H1 (cell line): ENCODE data around the gene ADIPOR2.
"Not testable (repeated sequence)": the region's sequence is repeated elsewhere in the genome, so short reads cannot be mapped to it uniquely, and the experiment has no call there.

ENCODE experiments used
- CEBPB ChIP-seq: IDR thresholded peaks from 2 replicates; pipeline ENCODE4 v1.6.1; 2012; ENCODE audit warnings: low read depth, low read length
- CTBP2 ChIP-seq: IDR thresholded peaks from 2 replicates; pipeline ENCODE4 v1.7.0; 2011; ENCODE audit warnings: borderline replicate concordance, mild to moderate bottlenecking, moderate library complexity, mixed read lengths, low read length; ENCODE audit not compliant: insufficient read depth, insufficient read length
- EP300 ChIP-seq, 2 experiments: IDR thresholded peaks; 1 replicate in 1 of 2; 2 replicates in 1 of 2; pipeline ENCODE4 v1.6.1; 2011 to 2012; ENCODE audit warnings: low read depth in 2 of 2, low read length in 2 of 2, mild to moderate bottlenecking in 2 of 2, borderline replicate concordance in 1 of 2, inconsistent platforms in 1 of 2, moderate library complexity in 1 of 2
- EZH2 ChIP-seq: fragments of 200-600 bp; sonication (generic); IDR thresholded peaks from 2 replicates; pipeline ENCODE4 v1.7.1; 2012; ENCODE audit warnings: low read depth, mild to moderate bottlenecking, moderate library complexity, low read length, inconsistent platforms; ENCODE audit not compliant: severe bottlenecking
- FOSL1 ChIP-seq: IDR thresholded peaks from 2 replicates; pipeline ENCODE4 v1.6.1; 2011; ENCODE audit warnings: mild to moderate bottlenecking, low read depth, low read length, moderate library complexity; ENCODE audit not compliant: insufficient read depth
- JUN ChIP-seq: IDR thresholded peaks from 2 replicates; pipeline ENCODE4 v1.6.1; 2011; ENCODE audit warnings: low read depth, mild to moderate bottlenecking, improper control_type of control experiment, low read length
- POLR2A ChIP-seq, 2 experiments: IDR thresholded peaks; 1 replicate in 1 of 2; 2 replicates in 1 of 2; pipeline ENCODE4 v1.6.1; 2011; ENCODE audit warnings: low read depth in 2 of 2, low read length in 2 of 2, mild to moderate bottlenecking in 2 of 2; ENCODE audit errors: control extremely low read depth in 1 of 2
- RAD21 ChIP-seq, 2 experiments: IDR thresholded peaks in 1 of 2; conservative IDR thresholded peaks in 1 of 2; 2 replicates each; pipeline ENCODE4 v1.6.1; 2011; ENCODE audit warnings: low read depth in 2 of 2, low read length in 2 of 2, improper control_type of control experiment in 1 of 2, inconsistent platforms in 1 of 2, mild to moderate bottlenecking in 1 of 2, moderate library complexity in 1 of 2
- RNF2 ChIP-seq: fragments of 200-900, 300-1000 bp; sonication (generic); IDR thresholded peaks from 2 replicates; pipeline ENCODE4 v1.7.1; 2016; ENCODE audit warnings: borderline replicate concordance, low read depth, mild to moderate bottlenecking, antibody characterized with exemption, low read length; ENCODE audit not compliant: poor library complexity, severe bottlenecking; ENCODE audit errors: missing control alignments
- SIN3A ChIP-seq, 2 experiments: IDR thresholded peaks in 1 of 2; conservative IDR thresholded peaks in 1 of 2; 2 replicates each; pipeline ENCODE4 v1.6.1; 2011 to 2012; ENCODE audit warnings: low read length in 2 of 2, improper control_type of control experiment in 1 of 2, low read depth in 1 of 2, mild to moderate bottlenecking in 1 of 2
- TF ChIP-seq, protein P1 (sequence below): IDR thresholded peaks from 2 replicates; pipeline ENCODE4 v1.6.1; 2011; ENCODE audit warnings: low read depth, mild to moderate bottlenecking, low read length; ENCODE audit not compliant: insufficient read depth
- TF ChIP-seq, protein P2 (sequence below), 3 experiments: IDR thresholded peaks; 1 replicate in 2 of 3; 2 replicates in 1 of 3; pipeline versions ENCODE4 v1.5.1 to v1.6.1; 2011; ENCODE audit warnings: low read length in 3 of 3, mild to moderate bottlenecking in 3 of 3, inconsistent platforms in 2 of 3, low read depth in 1 of 3, moderate library complexity in 1 of 3; ENCODE audit not compliant: insufficient read depth in 1 of 3; ENCODE audit errors: control extremely low read depth in 1 of 3
- TF ChIP-seq, protein P3 (sequence below): IDR thresholded peaks from 2 replicates; pipeline ENCODE4 v1.6.1; 2011; ENCODE audit warnings: low read length, improper control_type of control experiment

DNA sequence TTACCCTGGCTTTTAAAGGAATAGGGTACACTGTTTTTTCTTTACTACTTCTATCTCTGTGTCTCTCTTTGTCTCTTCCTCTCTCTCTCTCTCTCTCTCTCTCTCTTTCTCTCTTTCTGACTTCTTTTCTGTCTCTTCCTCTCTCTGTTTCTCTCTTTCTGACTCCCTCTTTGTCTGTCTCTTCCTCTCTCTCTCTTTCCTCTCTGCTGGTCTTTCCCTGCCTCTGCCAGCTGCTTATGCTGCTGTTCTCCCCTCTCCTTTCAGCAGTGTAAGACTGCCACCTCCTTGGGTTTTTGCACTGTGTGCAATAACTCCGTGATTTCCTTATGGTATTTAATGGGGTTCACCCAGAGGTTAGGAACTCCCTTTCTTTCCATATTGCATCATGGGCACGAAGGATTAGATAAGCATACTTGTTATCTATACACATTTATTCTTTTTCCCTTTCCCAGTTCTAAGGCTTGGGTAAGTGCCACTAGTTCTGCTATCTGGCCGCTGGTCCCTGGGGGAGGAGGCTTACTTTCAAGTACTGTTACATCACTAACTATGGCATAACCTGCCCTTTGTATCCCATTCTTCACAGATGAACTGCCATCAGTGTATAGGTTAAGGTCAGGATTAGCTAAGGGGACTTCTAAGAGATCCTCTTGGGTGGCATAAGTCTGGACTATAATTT is 20.8 kb downstream of the ADIPOR2 start:
- TF ChIP-seq CTBP2; RAD21 (IDR thresholded peaks at IDR 0.05 in 1 of 2, conservative IDR thresholded peaks at IDR 0.05 in 1 of 2; ENCODE audit: low read depth in 2 of 2, low read length in 2 of 2); SIN3A (conservative IDR thresholded peaks at IDR 0.05 in 1 of 2, IDR thresholded peaks at IDR 0.05 in 1 of 2; ENCODE audit: low read depth in 1 of 2, low read length in 2 of 2); EZH2; RNF2; POLR2A (IDR thresholded peaks at IDR 0.05; ENCODE audit: control extremely low read depth in 1 of 2, low read depth in 2 of 2, low read length in 2 of 2); FOSL1; CEBPB; EP300 (IDR thresholded peaks at IDR 0.05; ENCODE audit: borderline replicate concordance in 1 of 2, low read depth in 2 of 2, low read length in 2 of 2); JUN: not testable (repeated sequence)
- TF ChIP-seq, protein P1, sequence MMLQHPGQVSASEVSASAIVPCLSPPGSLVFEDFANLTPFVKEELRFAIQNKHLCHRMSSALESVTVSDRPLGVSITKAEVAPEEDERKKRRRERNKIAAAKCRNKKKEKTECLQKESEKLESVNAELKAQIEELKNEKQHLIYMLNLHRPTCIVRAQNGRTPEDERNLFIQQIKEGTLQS = not testable (repeated sequence)
- TF ChIP-seq, protein P2, sequence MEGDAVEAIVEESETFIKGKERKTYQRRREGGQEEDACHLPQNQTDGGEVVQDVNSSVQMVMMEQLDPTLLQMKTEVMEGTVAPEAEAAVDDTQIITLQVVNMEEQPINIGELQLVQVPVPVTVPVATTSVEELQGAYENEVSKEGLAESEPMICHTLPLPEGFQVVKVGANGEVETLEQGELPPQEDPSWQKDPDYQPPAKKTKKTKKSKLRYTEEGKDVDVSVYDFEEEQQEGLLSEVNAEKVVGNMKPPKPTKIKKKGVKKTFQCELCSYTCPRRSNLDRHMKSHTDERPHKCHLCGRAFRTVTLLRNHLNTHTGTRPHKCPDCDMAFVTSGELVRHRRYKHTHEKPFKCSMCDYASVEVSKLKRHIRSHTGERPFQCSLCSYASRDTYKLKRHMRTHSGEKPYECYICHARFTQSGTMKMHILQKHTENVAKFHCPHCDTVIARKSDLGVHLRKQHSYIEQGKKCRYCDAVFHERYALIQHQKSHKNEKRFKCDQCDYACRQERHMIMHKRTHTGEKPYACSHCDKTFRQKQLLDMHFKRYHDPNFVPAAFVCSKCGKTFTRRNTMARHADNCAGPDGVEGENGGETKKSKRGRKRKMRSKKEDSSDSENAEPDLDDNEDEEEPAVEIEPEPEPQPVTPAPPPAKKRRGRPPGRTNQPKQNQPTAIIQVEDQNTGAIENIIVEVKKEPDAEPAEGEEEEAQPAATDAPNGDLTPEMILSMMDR (IDR thresholded peaks at IDR 0.05; ENCODE audit: control extremely low read depth in 1 of 3, insufficient read depth in 1 of 3, low read depth in 1 of 3, low read length in 3 of 3) = not testable (repeated sequence)
- TF ChIP-seq, protein P3, sequence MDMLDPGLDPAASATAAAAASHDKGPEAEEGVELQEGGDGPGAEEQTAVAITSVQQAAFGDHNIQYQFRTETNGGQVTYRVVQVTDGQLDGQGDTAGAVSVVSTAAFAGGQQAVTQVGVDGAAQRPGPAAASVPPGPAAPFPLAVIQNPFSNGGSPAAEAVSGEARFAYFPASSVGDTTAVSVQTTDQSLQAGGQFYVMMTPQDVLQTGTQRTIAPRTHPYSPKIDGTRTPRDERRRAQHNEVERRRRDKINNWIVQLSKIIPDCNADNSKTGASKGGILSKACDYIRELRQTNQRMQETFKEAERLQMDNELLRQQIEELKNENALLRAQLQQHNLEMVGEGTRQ = not testable (repeated sequence)
